ENCODE measurements around the gene MYPOP.

Gene MYPOP

DNA sequence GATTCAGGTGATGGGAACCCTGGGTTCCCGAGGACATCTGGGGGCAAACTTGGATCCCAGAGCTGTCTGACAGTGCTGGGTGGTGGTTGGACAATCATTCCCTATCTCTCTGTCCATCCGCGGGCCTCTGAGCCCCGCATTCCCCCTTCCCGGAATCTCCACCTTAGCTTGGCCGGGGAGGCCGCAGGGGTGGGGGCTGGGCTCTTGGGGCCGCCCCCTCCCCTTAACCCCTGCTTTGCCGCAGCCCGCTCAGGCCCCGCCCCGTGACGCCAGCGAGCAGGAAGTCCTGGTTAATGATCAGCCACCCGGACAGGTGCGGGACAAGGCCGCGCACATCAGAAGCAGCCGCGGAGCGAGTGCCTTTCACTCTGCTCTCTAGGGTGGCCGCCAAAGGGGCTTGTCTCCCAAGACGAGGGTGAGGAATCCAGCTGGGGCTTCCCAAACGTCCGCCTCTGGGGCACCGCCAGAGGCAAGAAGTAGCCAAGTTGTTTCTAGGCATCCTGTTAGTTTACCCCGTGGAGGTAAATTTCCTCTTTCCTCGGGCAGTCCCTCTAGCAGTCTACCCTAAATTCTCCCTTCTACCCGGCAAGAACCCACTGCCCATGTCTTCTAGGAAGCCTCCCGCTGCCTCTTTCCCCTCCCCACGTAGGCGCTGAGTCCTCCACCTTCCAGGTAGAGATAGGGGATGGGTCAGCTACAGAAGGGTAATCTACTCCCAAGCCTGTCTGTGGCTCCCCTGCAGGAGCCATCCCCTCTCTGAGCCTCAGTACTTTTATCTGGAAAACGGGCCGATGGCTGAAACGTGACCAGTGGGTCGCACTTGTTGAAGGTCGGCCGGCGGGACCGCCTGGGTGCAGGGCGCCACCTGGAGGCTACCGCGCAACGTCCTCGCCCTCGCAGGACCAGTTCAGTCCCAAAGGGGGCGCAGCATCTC, 19.5 kb downstream of the MYPOP start (continued):
- TF ChIP-seq, protein P1, sequence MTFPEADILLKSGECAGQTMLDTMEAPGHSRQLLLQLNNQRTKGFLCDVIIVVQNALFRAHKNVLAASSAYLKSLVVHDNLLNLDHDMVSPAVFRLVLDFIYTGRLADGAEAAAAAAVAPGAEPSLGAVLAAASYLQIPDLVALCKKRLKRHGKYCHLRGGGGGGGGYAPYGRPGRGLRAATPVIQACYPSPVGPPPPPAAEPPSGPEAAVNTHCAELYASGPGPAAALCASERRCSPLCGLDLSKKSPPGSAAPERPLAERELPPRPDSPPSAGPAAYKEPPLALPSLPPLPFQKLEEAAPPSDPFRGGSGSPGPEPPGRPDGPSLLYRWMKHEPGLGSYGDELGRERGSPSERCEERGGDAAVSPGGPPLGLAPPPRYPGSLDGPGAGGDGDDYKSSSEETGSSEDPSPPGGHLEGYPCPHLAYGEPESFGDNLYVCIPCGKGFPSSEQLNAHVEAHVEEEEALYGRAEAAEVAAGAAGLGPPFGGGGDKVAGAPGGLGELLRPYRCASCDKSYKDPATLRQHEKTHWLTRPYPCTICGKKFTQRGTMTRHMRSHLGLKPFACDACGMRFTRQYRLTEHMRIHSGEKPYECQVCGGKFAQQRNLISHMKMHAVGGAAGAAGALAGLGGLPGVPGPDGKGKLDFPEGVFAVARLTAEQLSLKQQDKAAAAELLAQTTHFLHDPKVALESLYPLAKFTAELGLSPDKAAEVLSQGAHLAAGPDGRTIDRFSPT (tag by site-specific recombination; IDR thresholded peaks at IDR 0.05): no peak
- TF ChIP-seq ZNF549 (tag by site-specific recombination; IDR thresholded peaks at IDR 0.05) (no peak), ZNF701 (tag by site-specific recombination; IDR thresholded peaks at IDR 0.05) (no peak)

DNA sequence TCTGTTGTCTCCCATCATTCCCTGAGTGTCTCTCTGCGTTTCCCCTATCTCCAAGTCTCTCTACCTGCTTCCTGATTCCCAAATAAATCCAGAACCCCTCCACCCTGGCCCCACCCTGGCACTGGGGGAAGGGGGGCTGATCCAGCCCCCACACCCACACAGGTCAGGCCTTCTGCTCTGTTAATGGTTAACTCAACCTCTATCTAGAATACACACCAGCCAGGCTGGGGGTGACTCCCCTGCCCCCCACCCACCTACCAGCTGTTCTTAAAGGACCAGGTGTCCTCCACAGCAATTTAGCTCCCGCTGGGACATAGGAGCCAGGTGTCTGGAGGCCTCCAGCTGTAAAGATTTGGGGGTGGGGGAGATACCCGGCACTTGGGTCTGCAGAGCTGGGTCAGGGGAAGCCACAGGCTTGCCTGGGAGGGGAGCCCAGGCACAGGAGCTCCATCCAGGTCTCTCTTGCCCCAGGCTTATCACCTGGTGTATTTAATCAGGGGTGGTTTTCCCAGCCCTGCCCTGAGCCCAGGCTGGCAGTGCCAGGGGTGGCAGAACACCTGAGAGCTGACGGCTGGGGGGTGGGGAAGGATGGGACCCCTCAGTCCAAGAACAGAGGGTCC, 20.4 kb downstream of the MYPOP start:
- Histone ChIP-seq H3K27ac (ENCODE audit: extremely low read depth, low read depth, low read length) (no peak overlapping the region), H3K4me1 (ENCODE audit: control insufficient read depth, insufficient read depth, low read length) (peaks cover 13% of the 10 kb centered on the region), H3K36me3 (ENCODE audit: control insufficient read depth in 2 of 2, insufficient read depth in 1 of 2, low read length in 2 of 2) (peaks cover 0 to 16% of the 10 kb centered on the region in 2 experiments; a peak in 1 of 3 replicates), H3K9me3 (ENCODE audit: control insufficient read depth, insufficient read depth, low read depth, low read length) (no peaks in the 10 kb centered on the region), H3K4me3 (ENCODE audit: low read depth, low read length) (no peak overlapping the region)
- ChIA-PET CTCF (interaction anchor here (0.5 to 8.8 kb wide), 21 partner anchors 10 to 985 kb away, joined by 3 to 91 read pairs (median 4); partner anchors contain the start of genes FOXA3, MYPOP, SIX5 and SYMPK), POLR2A (interaction anchor here (0.6 to 4.4 kb wide), 10 partner anchors 12 to 1427 kb away, joined by 3 to 39 read pairs (median 5); partner anchors contain the start of genes CCDC61, FOXA3, MYPOP and SIX5)
- no peak for TF ChIP-seq ZNF660 (tag by site-specific recombination; IDR thresholded peaks at IDR 0.05)
- no peak for TF ChIP-seq SCRT2 (tag by site-specific recombination; IDR thresholded peaks at IDR 0.05)
- TF ChIP-seq ZNF274 (IDR thresholded peaks at IDR 0.05; ENCODE audit: low read length): no peak
- no peak for TF ChIP-seq ZNF274 (tag by site-specific recombination; IDR thresholded peaks at IDR 0.05; ENCODE audit: borderline replicate concordance)
- no peak for TF ChIP-seq FEZF1 (tag by site-specific recombination; IDR thresholded peaks at IDR 0.05)
- TF ChIP-seq ZNF776 (tag by site-specific recombination; IDR thresholded peaks at IDR 0.05; ENCODE audit: borderline replicate concordance): no peak
- TF ChIP-seq, protein P2, sequence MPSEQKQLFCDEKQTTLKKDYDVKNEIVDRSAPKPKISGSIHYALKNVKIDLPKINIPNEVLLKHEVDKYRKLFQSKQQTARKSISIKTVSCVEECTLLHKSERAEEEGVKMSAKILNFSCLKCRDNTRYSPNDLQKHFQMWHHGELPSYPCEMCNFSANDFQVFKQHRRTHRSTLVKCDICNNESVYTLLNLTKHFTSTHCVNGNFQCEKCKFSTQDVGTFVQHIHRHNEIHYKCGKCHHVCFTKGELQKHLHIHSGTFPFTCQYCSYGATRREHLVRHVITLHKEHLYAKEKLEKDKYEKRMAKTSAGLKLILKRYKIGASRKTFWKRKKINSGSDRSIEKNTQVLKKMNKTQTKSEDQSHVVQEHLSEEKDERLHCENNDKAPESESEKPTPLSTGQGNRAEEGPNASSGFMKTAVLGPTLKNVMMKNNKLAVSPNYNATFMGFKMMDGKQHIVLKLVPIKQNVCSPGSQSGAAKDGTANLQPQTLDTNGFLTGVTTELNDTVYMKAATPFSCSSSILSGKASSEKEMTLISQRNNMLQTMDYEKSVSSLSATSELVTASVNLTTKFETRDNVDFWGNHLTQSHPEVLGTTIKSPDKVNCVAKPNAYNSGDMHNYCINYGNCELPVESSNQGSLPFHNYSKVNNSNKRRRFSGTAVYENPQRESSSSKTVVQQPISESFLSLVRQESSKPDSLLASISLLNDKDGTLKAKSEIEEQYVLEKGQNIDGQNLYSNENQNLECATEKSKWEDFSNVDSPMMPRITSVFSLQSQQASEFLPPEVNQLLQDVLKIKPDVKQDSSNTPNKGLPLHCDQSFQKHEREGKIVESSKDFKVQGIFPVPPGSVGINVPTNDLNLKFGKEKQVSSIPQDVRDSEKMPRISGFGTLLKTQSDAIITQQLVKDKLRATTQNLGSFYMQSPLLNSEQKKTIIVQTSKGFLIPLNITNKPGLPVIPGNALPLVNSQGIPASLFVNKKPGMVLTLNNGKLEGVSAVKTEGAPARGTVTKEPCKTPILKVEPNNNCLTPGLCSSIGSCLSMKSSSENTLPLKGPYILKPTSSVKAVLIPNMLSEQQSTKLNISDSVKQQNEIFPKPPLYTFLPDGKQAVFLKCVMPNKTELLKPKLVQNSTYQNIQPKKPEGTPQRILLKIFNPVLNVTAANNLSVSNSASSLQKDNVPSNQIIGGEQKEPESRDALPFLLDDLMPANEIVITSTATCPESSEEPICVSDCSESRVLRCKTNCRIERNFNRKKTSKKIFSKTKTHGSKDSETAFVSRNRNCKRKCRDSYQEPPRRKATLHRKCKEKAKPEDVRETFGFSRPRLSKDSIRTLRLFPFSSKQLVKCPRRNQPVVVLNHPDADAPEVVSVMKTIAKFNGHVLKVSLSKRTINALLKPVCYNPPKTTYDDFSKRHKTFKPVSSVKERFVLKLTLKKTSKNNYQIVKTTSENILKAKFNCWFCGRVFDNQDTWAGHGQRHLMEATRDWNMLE (tag by site-specific recombination; conservative IDR thresholded peaks at IDR 0.05; ENCODE audit: low read depth): no peak
- TF ChIP-seq ZNF596 (tag by site-specific recombination; IDR thresholded peaks at IDR 0.05): no peak
- no peak for TF ChIP-seq ZNF626 (tag by site-specific recombination; IDR thresholded peaks at IDR 0.05)
- TF ChIP-seq ZNF610 (tag by site-specific recombination; IDR thresholded peaks at IDR 0.05; ENCODE audit: borderline replicate concordance): no peak
- TF ChIP-seq, protein P3, sequence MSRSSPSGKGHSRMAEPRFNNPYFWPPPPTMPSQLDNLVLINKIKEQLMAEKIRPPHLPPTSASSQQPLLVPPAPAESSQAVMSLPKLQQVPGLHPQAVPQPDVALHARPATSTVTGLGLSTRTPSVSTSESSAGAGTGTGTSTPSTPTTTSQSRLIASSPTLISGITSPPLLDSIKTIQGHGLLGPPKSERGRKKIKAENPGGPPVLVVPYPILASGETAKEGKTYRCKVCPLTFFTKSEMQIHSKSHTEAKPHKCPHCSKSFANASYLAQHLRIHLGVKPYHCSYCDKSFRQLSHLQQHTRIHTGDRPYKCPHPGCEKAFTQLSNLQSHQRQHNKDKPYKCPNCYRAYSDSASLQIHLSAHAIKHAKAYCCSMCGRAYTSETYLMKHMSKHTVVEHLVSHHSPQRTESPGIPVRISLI (tag by site-specific recombination; IDR thresholded peaks at IDR 0.05): no peak
- no peak for TF ChIP-seq SP2 (tag by site-specific recombination; IDR thresholded peaks at IDR 0.05)
- TF ChIP-seq ZXDB (tag by site-specific recombination; IDR thresholded peaks at IDR 0.05): no peak
- TF ChIP-seq ZNF157 (tag by site-specific recombination; IDR thresholded peaks at IDR 0.05): no peak
- TF ChIP-seq HOXD13 (CRISPR knock-in tag; IDR thresholded peaks at IDR 0.05; ENCODE audit: borderline replicate concordance): no peak
- TF ChIP-seq KLF1 (tag by site-specific recombination; IDR thresholded peaks at IDR 0.05): peak; percentile 58
- TF ChIP-seq, protein P4, sequence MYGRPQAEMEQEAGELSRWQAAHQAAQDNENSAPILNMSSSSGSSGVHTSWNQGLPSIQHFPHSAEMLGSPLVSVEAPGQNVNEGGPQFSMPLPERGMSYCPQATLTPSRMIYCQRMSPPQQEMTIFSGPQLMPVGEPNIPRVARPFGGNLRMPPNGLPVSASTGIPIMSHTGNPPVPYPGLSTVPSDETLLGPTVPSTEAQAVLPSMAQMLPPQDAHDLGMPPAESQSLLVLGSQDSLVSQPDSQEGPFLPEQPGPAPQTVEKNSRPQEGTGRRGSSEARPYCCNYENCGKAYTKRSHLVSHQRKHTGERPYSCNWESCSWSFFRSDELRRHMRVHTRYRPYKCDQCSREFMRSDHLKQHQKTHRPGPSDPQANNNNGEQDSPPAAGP (tag by site-specific recombination; IDR thresholded peaks at IDR 0.05): no peak
- TF ChIP-seq ZBTB48 (tag by site-specific recombination; IDR thresholded peaks at IDR 0.05): no peak
- TF ChIP-seq ZNF19 (tag by site-specific recombination; IDR thresholded peaks at IDR 0.05; ENCODE audit: low read depth): no peak
- no peak for TF ChIP-seq ZNF121 (tag by site-specific recombination; IDR thresholded peaks at IDR 0.05)
